Common myeloid progenitor, CD34-positive (primary cell): ENCODE measurements around the gene XRN1.

ENCODE experiments used
- CTCF ChIA-PET: fragments of 350-600 bp; sonication (Branson Sonifier 250); formaldehyde crosslinking; loops from one replicate; lab custom pipeline; 2021; ENCODE audit warnings: antibody characterized with exemption; lab: Charles Lee
- POLR2A ChIA-PET: fragments of 350-600 bp; sonication (Branson Sonifier 250); formaldehyde crosslinking; loops from one replicate; lab custom pipeline; 2021; ENCODE audit warnings: antibody characterized with exemption; lab: Charles Lee
- DNase-seq, 3 donors: peaks; one replicate each; pipeline versions ENCODE4 v3.0.0 to v3.0.0-alpha.2; 2013
- H3K27ac ChIP-seq, 2 experiments: 1 replicate in 1 of 2; 2 replicates in 1 of 2; pipeline ENCODE4 v1.7.0; 2013; ENCODE audit warnings: inconsistent platforms in 2 of 2, low read length in 2 of 2, mild to moderate bottlenecking in 2 of 2, low read depth in 1 of 2, moderate library complexity in 1 of 2; ENCODE audit not compliant: severe bottlenecking in 2 of 2, insufficient read depth in 1 of 2, poor library complexity in 1 of 2
- H3K27me3 ChIP-seq, 5 experiments: replicated peaks in 2 of 5; 1 replicate in 3 of 5; 2 replicates in 2 of 5; pipeline versions ENCODE4 v1.6.1 to v1.7.0; 2013; ENCODE audit warnings: low read length in 4 of 5, mild to moderate bottlenecking in 2 of 5, moderate library complexity in 2 of 5, inconsistent platforms in 1 of 5; ENCODE audit not compliant: insufficient read depth in 5 of 5, control insufficient read depth in 4 of 5
- H3K36me3 ChIP-seq, 4 experiments: 1 replicate in 2 of 4; 2 replicates in 2 of 4; pipeline versions ENCODE4 v1.6.1 to v1.7.0; 2013; ENCODE audit warnings: low read length in 3 of 4, control low read depth in 1 of 4, mild to moderate bottlenecking in 1 of 4; ENCODE audit not compliant: control insufficient read depth in 4 of 4, insufficient read depth in 4 of 4
- H3K4me1 ChIP-seq, 4 experiments: 1 replicate in 3 of 4; 2 replicates in 1 of 4; pipeline versions ENCODE4 v1.6.1 to v1.7.1; 2013; ENCODE audit warnings: low read length in 3 of 4, mild to moderate bottlenecking in 3 of 4, control low read depth in 1 of 4, inconsistent platforms in 1 of 4, moderate library complexity in 1 of 4; ENCODE audit not compliant: control insufficient read depth in 4 of 4, insufficient read depth in 4 of 4; ENCODE audit errors: control extremely low read depth in 1 of 4
- H3K4me3 ChIP-seq, 7 experiments: 1 replicate in 4 of 7; 2 replicates in 3 of 7; pipeline versions ENCODE4 v1.5.1 to v1.7.0; 2013; ENCODE audit warnings: mild to moderate bottlenecking in 7 of 7, low read length in 6 of 7, moderate library complexity in 6 of 7, inconsistent platforms in 2 of 7, low read depth in 2 of 7, control low read depth in 1 of 7; ENCODE audit not compliant: insufficient read depth in 4 of 7, control insufficient read depth in 1 of 7; ENCODE audit errors: extremely low read depth in 1 of 7
- H3K9me3 ChIP-seq, 5 experiments: 1 replicate in 4 of 5; 2 replicates in 1 of 5; pipeline versions ENCODE4 v1.6.1 to v1.7.1; 2013; ENCODE audit warnings: low read length in 4 of 5, mild to moderate bottlenecking in 2 of 5, inconsistent platforms in 1 of 5, low read depth in 1 of 5, moderate library complexity in 1 of 5; ENCODE audit not compliant: control insufficient read depth in 4 of 5, insufficient read depth in 2 of 5; ENCODE audit errors: control extremely low read depth in 1 of 5
- WGBS: methylation state at CpG from one replicate; pipeline ENCODE4 v1.1.5; 2013; ENCODE audit not compliant: insufficient coverage; 5-methylcytosine and 5-hydroxymethylcytosine counted together

The XRN1 gene

GRCh38 chr3:142470826-142471225 lies 23.0 kb upstream of the XRN1 start:
- CTCF ChIA-PET = no interaction called here
- WGBS = 100% methylated on average over 2 of the region's 4 CpGs
- H3K27ac ChIP-seq = no peak overlapping the region
- DNase-seq = no peak
- no peaks in the 10 kb centered on the region for H3K4me1 ChIP-seq
- no peak overlapping the region for H3K4me3 ChIP-seq
- POLR2A ChIA-PET = no interaction called here
- peaks cover 0 to 9% (median 2%) of the 10 kb centered on the region in 5 experiments for H3K9me3 ChIP-seq
- H3K27me3 ChIP-seq = no peaks in the 10 kb centered on the region
- peaks cover 0 to 14% (median 1%) of the 10 kb centered on the region in 4 experiments for H3K36me3 ChIP-seq

DNA sequence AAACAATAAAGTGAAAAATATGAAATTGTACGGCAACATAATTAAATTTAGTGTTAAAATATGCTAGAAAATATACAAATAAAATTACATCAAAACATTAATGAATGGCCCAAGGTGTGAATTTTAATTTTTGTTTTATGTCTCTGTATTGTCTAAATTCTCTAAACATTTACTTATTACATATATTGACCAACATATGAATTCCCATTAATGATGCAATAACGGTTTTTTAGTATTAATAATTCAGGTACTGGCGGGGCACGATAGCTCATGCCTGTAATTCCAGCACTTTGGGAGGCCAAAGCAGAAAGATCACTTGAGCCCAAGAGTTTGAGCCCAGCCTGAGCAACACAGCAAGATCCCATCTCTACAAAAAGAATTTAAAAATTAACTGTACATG lies 20.6 kb upstream of the XRN1 start:
- Histone ChIP-seq H3K36me3 (peaks cover 3 to 20% (median 4%) of the 10 kb centered on the region in 4 experiments), H3K27me3 (no peaks in the 10 kb centered on the region), H3K4me3 (no peak overlapping the region), H3K4me1 (no peaks in the 10 kb centered on the region), H3K9me3 (peaks cover 0 to 9% (median 2%) of the 10 kb centered on the region in 5 experiments), H3K27ac (no peak overlapping the region)
- 90% methylated on average over 3 of the region's 4 CpGs for WGBS
- DNase-seq = no peak
- ChIA-PET POLR2A (no interaction called here), CTCF (no interaction called here)

GRCh38 chr3:142467768-142468167 lies 19.9 kb upstream of the XRN1 start:
- Histone ChIP-seq H3K36me3 (peaks cover 3 to 15% (median 4%) of the 10 kb centered on the region in 4 experiments), H3K27me3 (no peaks in the 10 kb centered on the region), H3K4me3 (no peak overlapping the region), H3K27ac (no peak overlapping the region), H3K9me3 (peaks cover 0 to 4% (median 0%) of the 10 kb centered on the region in 5 experiments), H3K4me1 (no peaks in the 10 kb centered on the region)
- CTCF ChIA-PET = no interaction called here
- no peak for DNase-seq
- 100% methylated on average over 2 of the region's 3 CpGs for WGBS
- POLR2A ChIA-PET = no interaction called here

- CTCF ChIA-PET = no interaction called here
- DNase-seq = no peak
- no peaks in the 10 kb centered on the region for H3K9me3 ChIP-seq
Observed at GRCh38 chr3:142460689-142461088, 12.9 kb upstream of the XRN1 start.

GRCh38 chr3:142459929-142460328 lies 12.1 kb upstream of the XRN1 start:
- WGBS = no CpG with 5 or more reads among the region's 2 CpGs
- H3K36me3 ChIP-seq = peaks cover 7 to 45% (median 18%) of the 10 kb centered on the region in 4 experiments

More at GRCh38 chr3:142460689-142461088, 12.9 kb upstream of the XRN1 start:
- POLR2A ChIA-PET = no interaction called here
- Histone ChIP-seq H3K36me3 (peaks cover 7 to 45% (median 18%) of the 10 kb centered on the region in 4 experiments), H3K27ac (no peak overlapping the region), H3K4me1 (no peaks in the 10 kb centered on the region), H3K27me3 (no peaks in the 10 kb centered on the region), H3K4me3 (no peak overlapping the region)
- WGBS = 100% methylated on average over 1 of the region's 3 CpGs

DNA sequence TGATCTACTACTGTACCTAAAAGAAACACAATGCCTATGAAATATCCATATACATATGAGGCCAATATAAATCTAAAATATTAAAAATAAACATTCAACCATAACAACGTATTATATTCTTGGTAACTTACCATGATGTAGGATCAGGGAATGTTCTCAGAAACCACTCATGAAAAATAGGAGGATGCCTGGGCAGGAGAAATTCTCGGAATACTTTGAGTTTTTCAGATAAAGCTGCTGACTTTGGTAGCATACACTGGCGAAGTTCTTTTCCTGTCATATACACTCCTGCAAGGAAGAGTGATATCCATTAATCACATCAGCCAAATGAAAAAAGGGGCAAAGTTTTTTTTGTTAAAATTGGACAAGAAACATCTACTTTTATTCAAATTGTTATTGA lies 11.3 kb upstream of the XRN1 start:
- no peaks in the 10 kb centered on the region for H3K27me3 ChIP-seq
- no peak for DNase-seq
- ChIA-PET POLR2A (no interaction called here), CTCF (no interaction called here)
- peaks cover 4 to 39% (median 17%) of the 10 kb centered on the region in 4 experiments for H3K36me3 ChIP-seq
- no peak overlapping the region for H3K4me3 ChIP-seq
- no peaks in the 10 kb centered on the region for H3K4me1 ChIP-seq
- no peak overlapping the region for H3K27ac ChIP-seq
- WGBS = no CpG with 5 or more reads among the region's 3 CpGs
- no peaks in the 10 kb centered on the region for H3K9me3 ChIP-seq

More at GRCh38 chr3:142459929-142460328, 12.1 kb upstream of the XRN1 start:
- Histone ChIP-seq H3K4me1 (no peaks in the 10 kb centered on the region), H3K27ac (no peak overlapping the region), H3K4me3 (no peak overlapping the region), H3K9me3 (no peaks in the 10 kb centered on the region), H3K27me3 (no peaks in the 10 kb centered on the region)
- DNase-seq = no peak
- ChIA-PET CTCF (no interaction called here), POLR2A (no interaction called here)

- CTCF ChIA-PET = no interaction called here
- Histone ChIP-seq H3K27me3 (no peaks in the 10 kb centered on the region), H3K36me3 (peaks cover 0 to 30% (median 18%) of the 10 kb centered on the region in 4 experiments), H3K4me3 (no peak overlapping the region), H3K4me1 (peaks cover 4 to 18% (median 13%) of the 10 kb centered on the region in 4 experiments), H3K27ac (no peak overlapping the region), H3K9me3 (no peaks in the 10 kb centered on the region)
- 98% methylated on average over 5 of the region's 5 CpGs for WGBS
- POLR2A ChIA-PET = no interaction called here
- DNase-seq = no peak
Observed at GRCh38 chr3:142450881-142451280, 3.0 kb upstream of the XRN1 start.
